NOMO-1 treated with dmso at 0.1 percent for 144 hours (cell line): ENCODE data around the gene MSRB3.

Source experiments
- DNase-seq: peaks from one replicate; lab custom pipeline; 2025; ENCODE audit not compliant: unreplicated experiment; lab: John Stamatoyannopoulos, UW

The MSRB3 gene

GRCh38 chr12:65324056-65324455, 45.6 kb downstream of the MSRB3 start:
- no peak for DNase-seq

- DNase-seq: no peak
Measured at GRCh38 chr12:65324551-65324950, 46.1 kb downstream of the MSRB3 start.

GRCh38 chr12:65325183-65325582, 46.7 kb downstream of the MSRB3 start:
- no peak for DNase-seq

GRCh38 chr12:65326616-65327015, 48.1 kb downstream of the MSRB3 start:
- no peak for DNase-seq

GRCh38 chr12:65327207-65328076, 49.0 kb downstream of the MSRB3 start:
- DNase-seq: no peak

GRCh38 chr12:65329721-65330120, 51.2 kb downstream of the MSRB3 start:
- no peak for DNase-seq

- no peak for DNase-seq
Measured at GRCh38 chr12:65330331-65330730, 51.8 kb downstream of the MSRB3 start.

- DNase-seq: no peak
Measured at GRCh38 chr12:65331456-65331855, 53.0 kb downstream of the MSRB3 start.

GRCh38 chr12:65333649-65334048, 55.2 kb downstream of the MSRB3 start:
- DNase-seq: no peak

- no peak for DNase-seq
Measured at GRCh38 chr12:65334521-65334920, 56.0 kb downstream of the MSRB3 start.

GRCh38 chr12:65335021-65335714, 56.7 kb downstream of the MSRB3 start:
- no peak for DNase-seq

- DNase-seq: no peak
Measured at GRCh38 chr12:65335981-65336380, 57.5 kb downstream of the MSRB3 start.

- no peak for DNase-seq
Measured at GRCh38 chr12:65339161-65339560, 60.7 kb downstream of the MSRB3 start.

- DNase-seq: no peak
Measured at GRCh38 chr12:65343230-65343629, 64.7 kb downstream of the MSRB3 start.

- DNase-seq: no peak
Measured at GRCh38 chr12:65343801-65344200, 65.3 kb downstream of the MSRB3 start.

- DNase-seq: no peak
Measured at GRCh38 chr12:65355461-65355860, 77.0 kb downstream of the MSRB3 start.

- DNase-seq: no peak
Measured at GRCh38 chr12:65362234-65363031, 84.0 kb downstream of the MSRB3 start.

- DNase-seq: no peak
Measured at GRCh38 chr12:65364046-65364445, 85.6 kb downstream of the MSRB3 start.

- no peak for DNase-seq
Measured at GRCh38 chr12:65367396-65367795, 88.9 kb downstream of the MSRB3 start.

- no peak for DNase-seq
Measured at GRCh38 chr12:65368055-65368454, 89.6 kb downstream of the MSRB3 start.

- no peak for DNase-seq
Measured at GRCh38 chr12:65372574-65372973, 94.1 kb downstream of the MSRB3 start.

- DNase-seq: no peak
Measured at GRCh38 chr12:65384240-65384639, 105.8 kb downstream of the MSRB3 start.
